Right lobe of liver (tissue), 6 donors: ENCODE measurements around the gene PPEF1. TPM values are rescaled to one million over a fixed set of nuclear protein-coding genes. Genes with fewer than 3 reads are reported as not detected.

Source experiments
- ATAC-seq, 4 donors: fragments of 200-7000 bp; cut with Tn5 transposase; one replicate each; pipeline ENCODE4 v1.9.1; 2020; ENCODE audit warnings: mild to moderate bottlenecking in 4 of 4, moderate library complexity in 4 of 4
- DNase-seq, 3 donors: peaks; one replicate each; pipeline ENCODE4 v3.0.0-alpha.2; 2020
- H3K27ac ChIP-seq, 3 donors: fragments of 200-600 bp; one replicate each; pipeline ENCODE4 v1.8.0; 2022
- H3K27me3 ChIP-seq, 2 donors: fragments of 200-600 bp; one replicate each; pipeline ENCODE4 v1.8.0; 2022
- H3K36me3 ChIP-seq, 4 donors: fragments of 200-600 bp; sonication (generic) in 1 of 4; one replicate each; pipeline versions ENCODE4 v1.5.1 to v1.8.0; 2017 to 2022; ENCODE audit warnings: control low read depth in 1 of 4
- H3K4me1 ChIP-seq, 4 donors: fragments of 200-600 bp; sonication (generic) in 1 of 4; one replicate each; pipeline versions ENCODE4 v1.5.1 to v1.8.0; 2017 to 2022; ENCODE audit warnings: control low read depth in 1 of 4
- H3K4me3 ChIP-seq, 3 donors: fragments of 200-600 bp; one replicate each; pipeline ENCODE4 v1.8.0; 2022
- H3K9me3 ChIP-seq, 4 donors: fragments of 200-600 bp; sonication (generic) in 1 of 4; one replicate each; pipeline versions ENCODE4 v1.5.1 to v1.8.0; 2017 to 2022; ENCODE audit warnings: control low read depth in 1 of 4
- CTCF ChIP-seq, 4 donors: fragments of 200-600 bp in 3 of 4; fragments of 450-650 bp in 1 of 4; IDR thresholded peaks; one replicate each; pipeline versions ENCODE4 v1.5.1 to v1.8.0; 2016 to 2022; ENCODE audit warnings: antibody characterized with exemption in 4 of 4, mild to moderate bottlenecking in 2 of 4
- POLR2A ChIP-seq: fragments of 450-650 bp; IDR thresholded peaks from one replicate; pipeline ENCODE4 v1.6.1; 2017; ENCODE audit warnings: antibody characterized with exemption, mild to moderate bottlenecking
- WGBS: methylation state at CpG from one replicate; pipeline ENCODE4 v1.1.6; 2018; ENCODE audit warnings: low coverage, low lambda C conversion rate; ENCODE audit not compliant: insufficient coverage; ENCODE audit errors: missing lambda C conversion rate; 5-methylcytosine and 5-hydroxymethylcytosine counted together
- intact Hi-C, 2 donors: fragments of 100-400 bp; cut with DNase I; formaldehyde crosslinking; loops; one replicate each; pipeline versions ENCODE4 v1.11.2 to v1.14.1; 2022
- total RNA-seq, 6 experiments: library from RNA; depleted of rRNA in 2 of 6; stranded (reverse); fragments of >200 nt in 2 of 6; fragmentation: NEBNext Ultra II Directional in 3 of 6; extraction: Animal tissue kit (Norgen Biotek cat#: 25700) in 3 of 6; gene quantifications; one replicate each; pipeline versions ENCODE4 v1.1.0 to v1.2.4, GENCODE V29; 2016 to 2023
- donor health status: DM: no; HTN: yes; CAD: no.
- donor health status: DM: no; HTN: no; CAD: no.
- donor health status: DM: no; HTN: no; CAD: no.
- donor health status: DM: no; HTN: yes; CAD: no.
- donor health status: DM: no; HTN: yes; CAD: no.

The PPEF1 gene
- total RNA-seq, 6 experiments from 2014 or later, result not detected

DNA sequence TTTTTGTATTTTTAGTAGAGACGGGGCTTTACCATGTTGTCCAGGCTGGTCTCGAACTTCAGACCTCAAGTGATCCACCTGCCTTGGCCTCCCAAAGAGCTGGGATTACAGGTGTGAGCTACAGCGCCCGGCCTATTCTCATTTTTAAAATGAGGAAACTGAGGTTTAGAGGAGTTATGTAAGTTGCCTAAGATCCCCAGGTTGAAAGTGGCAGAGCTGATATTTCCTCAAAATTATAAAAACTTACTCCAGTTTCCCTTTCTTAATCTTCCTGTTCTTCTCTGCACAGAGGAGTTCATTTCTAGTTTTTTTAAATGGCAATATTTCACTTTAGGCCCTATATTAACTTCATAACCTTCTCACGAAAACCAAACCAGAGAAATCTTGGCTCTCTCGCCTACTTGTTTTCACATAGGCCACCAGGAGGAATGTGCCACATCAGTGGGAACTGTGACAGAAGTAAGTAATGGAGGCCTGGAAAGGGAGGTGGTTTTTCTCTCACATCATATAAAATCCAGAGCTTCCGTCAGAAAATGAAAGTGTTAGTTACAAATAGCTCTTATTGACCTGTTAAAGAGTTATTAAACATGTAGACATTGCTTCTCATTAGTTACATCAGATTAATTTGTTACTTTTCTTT lies 19.5 kb upstream of the PPEF1 start:
- H3K27ac ChIP-seq, result no peak overlapping the region
- no peaks in the 10 kb centered on the region for H3K36me3 ChIP-seq
- no peaks in the 10 kb centered on the region for H3K4me1 ChIP-seq
- no peaks in the 10 kb centered on the region for H3K27me3 ChIP-seq
- H3K4me3 ChIP-seq, result no peak overlapping the region
- DNase-seq (no peak), ATAC-seq (no peak)
- TF ChIP-seq POLR2A (no peak), CTCF (IDR thresholded peaks at IDR 0.05) (no peak)
- 64% methylated on average over 7 of the region's 7 CpGs for WGBS
- no peaks in the 10 kb centered on the region for H3K9me3 ChIP-seq
- intact Hi-C loops, result no loop called here

GRCh38 chrX:18691431-18691830 lies 16.0 kb upstream of the PPEF1 start:
- Histone ChIP-seq H3K27ac (no peak overlapping the region), H3K36me3 (no peaks in the 10 kb centered on the region), H3K9me3 (no peaks in the 10 kb centered on the region), H3K4me3 (no peak overlapping the region), H3K4me1 (no peaks in the 10 kb centered on the region), H3K27me3 (no peaks in the 10 kb centered on the region)
- ATAC-seq (no peak), DNase-seq (no peak)
- intact Hi-C loops, result no loop called here
- 50% methylated on average over 1 of the region's 1 CpG for WGBS
- TF ChIP-seq POLR2A (no peak), CTCF (IDR thresholded peaks at IDR 0.05) (no peak)

DNA sequence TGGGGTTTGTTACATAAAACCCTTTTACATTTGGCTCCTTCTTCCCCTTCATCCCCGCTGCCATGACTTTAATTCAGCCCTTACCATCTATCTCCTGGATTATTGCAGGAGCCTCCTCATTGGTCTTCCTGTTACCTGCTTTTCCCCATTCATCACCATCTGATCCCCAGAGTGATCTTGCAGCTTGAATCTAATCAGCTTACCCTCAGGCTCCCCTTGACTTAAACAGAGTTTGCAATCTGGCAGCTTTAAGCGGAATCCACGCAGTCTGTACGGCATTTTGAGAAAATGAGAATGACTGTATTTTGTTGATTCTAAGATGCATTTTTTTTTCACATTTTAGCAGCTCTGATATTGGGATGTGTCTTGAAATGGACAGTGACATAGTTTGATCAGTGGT lies 14.9 kb upstream of the PPEF1 start:
- ATAC-seq (no peak), DNase-seq (no peak)
- WGBS, result 83% methylated on average over 4 of the region's 4 CpGs
- Histone ChIP-seq H3K4me1 (no peaks in the 10 kb centered on the region), H3K36me3 (no peaks in the 10 kb centered on the region), H3K27me3 (no peaks in the 10 kb centered on the region), H3K4me3 (no peak overlapping the region), H3K9me3 (no peaks in the 10 kb centered on the region), H3K27ac (no peak overlapping the region)
- TF ChIP-seq CTCF (IDR thresholded peaks at IDR 0.05) (no peak), POLR2A (no peak)
- intact Hi-C loops, result no loop called here

DNA sequence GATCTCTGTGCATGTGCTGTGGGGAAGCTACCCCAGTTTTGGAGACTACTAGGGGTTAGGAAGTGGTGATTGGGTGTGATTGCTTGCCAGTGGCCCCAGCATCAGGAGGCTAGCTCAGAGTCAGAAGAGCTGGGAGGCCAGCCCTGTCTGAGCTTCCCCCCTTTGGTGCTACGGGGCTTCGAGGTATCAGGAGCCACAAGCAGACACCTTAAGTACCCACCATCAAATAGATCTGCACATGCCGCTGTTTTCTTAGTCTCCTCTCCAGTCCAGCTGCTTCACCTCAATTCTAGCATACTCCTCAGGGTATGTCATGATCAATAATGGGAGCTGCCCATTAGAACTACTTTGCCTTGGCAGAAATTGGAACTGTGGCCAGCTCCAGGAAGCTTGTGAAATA lies 10.8 kb upstream of the PPEF1 start:
- H3K27ac ChIP-seq, result no peak overlapping the region
- H3K27me3 ChIP-seq, result peaks cover 0 to 5% of the 10 kb centered on the region in 2 donors
- ATAC-seq (no peak), DNase-seq (no peak)
- intact Hi-C loops, result no loop called here
- no peak for TF ChIP-seq CTCF (IDR thresholded peaks at IDR 0.05)
- no peak for TF ChIP-seq POLR2A
- no peaks in the 10 kb centered on the region for H3K9me3 ChIP-seq
- 62% methylated on average over 2 of the region's 3 CpGs for WGBS
- H3K4me3 ChIP-seq, result no peak overlapping the region
- no peaks in the 10 kb centered on the region for H3K36me3 ChIP-seq
- no peaks in the 10 kb centered on the region for H3K4me1 ChIP-seq
